HepG2 (cell line): ENCODE measurements around the gene P3H4. TPM values are rescaled to one million over a fixed set of nuclear protein-coding genes. Genes with fewer than 3 reads are reported as not detected.
A peak's percentile ranks its signal among the peaks of the same experiment; 100 is the strongest.

ENCODE experiments used
- CBX5 ChIP-seq: sonication (generic); formaldehyde crosslinking; IDR thresholded peaks from 2 replicates; pipeline ENCODE4 v1.4.0; 2020; ENCODE audit warnings: missing genetic modification reagents, borderline replicate concordance
- DMAP1 ChIP-seq: IDR thresholded peaks from 2 replicates; pipeline ENCODE4 v1.6.1; 2016
- ETV5 ChIP-seq: IDR thresholded peaks from 2 replicates; pipeline ENCODE4 v1.6.1; 2018; ENCODE audit warnings: missing biosample characterization, missing genetic modification reagents, inconsistent platforms, borderline replicate concordance
- GATAD1 ChIP-seq: IDR thresholded peaks from 2 replicates; pipeline ENCODE4 v1.6.1; 2016; ENCODE audit warnings: missing genetic modification reagents, missing compliant biosample characterization
- GTF2F1 ChIP-seq: fragments of 150-350 bp; IDR thresholded peaks from 2 replicates; pipeline ENCODE4 v1.6.1; 2014; ENCODE audit warnings: low read length
- HDAC2 ChIP-seq: sonication (generic); formaldehyde crosslinking; IDR thresholded peaks from 2 replicates; pipeline ENCODE4 v1.4.0; 2020; ENCODE audit warnings: missing genetic modification reagents
- HOXA5 ChIP-seq: sonication (generic); formaldehyde crosslinking; IDR thresholded peaks from 2 replicates; pipeline ENCODE4 v1.4.0; 2020; ENCODE audit warnings: missing genetic modification reagents
- POLR2A ChIP-seq, 2 experiments: IDR thresholded peaks; 2 replicates each; pipeline ENCODE4 v1.6.1; 2011; ENCODE audit warnings: low read depth in 2 of 2, low read length in 2 of 2, mild to moderate bottlenecking in 1 of 2, moderate library complexity in 1 of 2; ENCODE audit not compliant: insufficient read depth in 1 of 2
- SOX5 ChIP-seq: IDR thresholded peaks from 2 replicates; pipeline ENCODE4 v1.6.1; 2016; ENCODE audit warnings: borderline replicate concordance
- THYN1 ChIP-seq: sonication (generic); formaldehyde crosslinking; IDR thresholded peaks from 2 replicates; pipeline ENCODE4 v1.8.1; 2023; ENCODE audit warnings: low read depth, mild to moderate bottlenecking, moderate library complexity, missing genetic modification reagents, borderline replicate concordance
- TOE1 ChIP-seq: sonication (generic); formaldehyde crosslinking; IDR thresholded peaks from 2 replicates; pipeline ENCODE4 v1.4.0; 2020; ENCODE audit warnings: mild to moderate bottlenecking, missing genetic modification reagents
- ZBTB40 ChIP-seq, 2 experiments: fragments of 450-650 bp in 1 of 2; sonication (generic) in 1 of 2; formaldehyde crosslinking in 1 of 2; IDR thresholded peaks; 2 replicates each; pipeline versions ENCODE4 v1.6.1 to v1.8.0; 2016 to 2022; ENCODE audit warnings: antibody characterized with exemption in 1 of 2, mild to moderate bottlenecking in 1 of 2, missing genetic modification reagents in 1 of 2
- ZNF180 ChIP-seq: sonication (generic); formaldehyde crosslinking; IDR thresholded peaks from 2 replicates; pipeline ENCODE4 v1.4.0; 2020; ENCODE audit warnings: low read depth, missing genetic modification reagents, borderline replicate concordance
- ZNF329 ChIP-seq: sonication (generic); formaldehyde crosslinking; IDR thresholded peaks from 2 replicates; pipeline ENCODE4 v1.9.0; 2021; ENCODE audit warnings: low read depth, mild to moderate bottlenecking, missing genetic modification reagents
- ZNF605 ChIP-seq: sonication (generic); formaldehyde crosslinking; IDR thresholded peaks from 2 replicates; pipeline ENCODE4 v1.8.0; 2022; ENCODE audit warnings: mild to moderate bottlenecking, missing genetic modification reagents
- ZNF670 ChIP-seq: sonication (generic); formaldehyde crosslinking; IDR thresholded peaks from 2 replicates; pipeline ENCODE4 v1.8.0; 2022; ENCODE audit warnings: mild to moderate bottlenecking, missing genetic modification reagents, borderline replicate concordance
- ZNF709 ChIP-seq: sonication (generic); formaldehyde crosslinking; IDR thresholded peaks from 2 replicates; pipeline ENCODE4 v1.5.0; 2020; ENCODE audit warnings: mild to moderate bottlenecking, missing genetic modification reagents
- polyA plus RNA-seq, 8 experiments: library from polyadenylated mRNA; depleted of rRNA in 3 of 8; stranded (reverse) in 7 of 8; unstranded in 1 of 8; fragments of >200 nt; fragmentation: Illumina TruSeq in 4 of 8; extraction: Trizol in 4 of 8; gene quantifications; 2 replicates each; pipeline versions ENCODE4 v1.2.1 to v1.2.3, GENCODE V29; 2011 to 2016; ENCODE audit warnings: low read depth in 4 of 8, missing spikeins in 1 of 8, mixed read lengths in 1 of 8; ENCODE audit not compliant: insufficient read depth in 1 of 8
- total RNA-seq, 5 experiments: library from RNA; depleted of rRNA; stranded (reverse); fragments of >200 nt; fragmentation: Illumina TruSeq; extraction: Trizol; gene quantifications; 2 replicates each; pipeline ENCODE4 v1.2.3, GENCODE V29; 2016; ENCODE audit warnings: low read depth in 1 of 5

Gene P3H4
- total and polyA plus RNA-seq, 2 of the 13 experiments (the other 11 are each of a cell fraction or from before 2014, with no cell fraction given), result 37.1 to 50.6 TPM

- TF ChIP-seq HOXA5 (CRISPR knock-in tag) (0 out of 2 replicates have a peak, but pooled peaks have one; percentile 59), ZNF329 (CRISPR knock-in tag) (no peak), ZBTB40 (IDR thresholded peaks at IDR 0.05) (no peak), ZBTB40 (CRISPR knock-in tag; IDR thresholded peaks at IDR 0.05) (peak; percentile 43; the same call in 1 of the 2 replicates), ZNF180 (CRISPR knock-in tag) (no peak), ZNF670 (CRISPR knock-in tag) (0 out of 2 replicates have a peak, but pooled peaks have one; percentile 60), HDAC2 (CRISPR knock-in tag) (peak; percentile 73), POLR2A (IDR thresholded peaks at IDR 0.05; ENCODE audit: insufficient read depth in 1 of 2, low read depth in 2 of 2, low read length in 2 of 2) (peak; percentile 56 to 71; a peak in 3 of 4 replicates), GTF2F1 (no peak), CBX5 (CRISPR knock-in tag) (peak; percentile 11; the same call in 1 of the 2 replicates), GATAD1 (CRISPR knock-in tag) (no peak), SOX5 (CRISPR knock-in tag) (no peak; the same call in none of the 2 replicates), ZNF709 (CRISPR knock-in tag) (0 out of 2 replicates have a peak, but pooled peaks have one; percentile 82), ETV5 (CRISPR knock-in tag) (peak; percentile 51; the same call in 1 of the 2 replicates), TOE1 (CRISPR knock-in tag) (peak; percentile 71; the same call in 1 of the 2 replicates), THYN1 (no peak), DMAP1 (no peak; the same call in 1 of the 2 replicates), ZNF605 (peak; percentile 89)
Observed at GRCh38 chr17:41772586-41773189, 39.1 kb downstream of the P3H4 start (continued).
